MM.1S (cell line): ENCODE data around the gene EXOC4.

Experiments
- CTCF ChIP-seq: fragments of 300-600 bp; sonication (generic); IDR thresholded peaks from 2 replicates; pipeline ENCODE4 v1.5.1; 2016; ENCODE audit warnings: antibody characterized with exemption, low read length, mixed read lengths
- EZH2 ChIP-seq: fragments of 300-600 bp; sonication (generic); optimal IDR thresholded peaks from 2 replicates; pipeline ENCODE3; 2017; ENCODE audit warnings: low read depth, mild to moderate bottlenecking, antibody characterized with exemption, low read length, mixed read lengths
- EZH2phosphoT487 ChIP-seq: fragments of 300-600 bp; sonication (generic); IDR thresholded peaks from 2 replicates; pipeline ENCODE4 v1.6.1; 2018; ENCODE audit warnings: antibody characterized with exemption, low read length

DNA sequence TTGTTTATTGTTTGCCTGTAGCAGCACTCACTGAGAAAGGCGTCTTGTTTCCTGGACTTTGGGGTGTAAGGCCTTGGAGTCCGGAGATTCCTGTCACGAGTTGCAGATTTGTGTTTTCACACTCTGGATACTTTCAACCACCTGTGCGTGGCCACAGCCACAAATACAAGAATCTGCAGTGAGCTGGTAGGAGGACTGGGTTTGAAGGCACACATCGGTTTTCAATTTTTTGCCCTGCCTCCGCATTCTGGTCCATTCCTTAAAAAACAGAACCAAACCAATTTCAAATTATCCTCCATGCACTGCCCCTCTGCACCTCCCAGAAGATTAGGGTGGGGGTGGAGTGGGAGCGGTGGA is 619 bp downstream of the EXOC4 start:
- TF ChIP-seq CTCF: no peak
- TF ChIP-seq EZH2: no peak
- TF ChIP-seq EZH2phosphoT487: no peak
